AG04449 (cell line): Measurements from ENCODE around the gene FZD1.

Experiments used
- CTCF ChIA-PET: fragments of 350-600 bp; formaldehyde crosslinking; extraction: SDS; loops from one replicate; lab custom pipeline; 2021; ENCODE audit warnings: antibody characterized with exemption; lab: Yijun Ruan, JAX
- POLR2A ChIA-PET: fragments of 400-600, 350-600 bp; formaldehyde crosslinking; extraction: SDS; loops from one replicate; lab custom pipeline; 2020; ENCODE audit warnings: antibody characterized with exemption, inconsistent platforms; lab: Yijun Ruan, JAX
- DNase-seq: peaks from one replicate; pipeline ENCODE4 v3.0.0-alpha.2; 2010; ENCODE audit warnings: low read depth, low spot score
- H3K4me3 ChIP-seq: 2 replicates; pipeline ENCODE4 v1.5.1; 2011; ENCODE audit warnings: low read depth, mild to moderate bottlenecking, control low read depth, low read length
- CTCF ChIP-seq: IDR thresholded peaks from one replicate; pipeline ENCODE4 v1.5.1; 2011; ENCODE audit warnings: mild to moderate bottlenecking, moderate library complexity, low read length, control low read depth, inconsistent platforms; ENCODE audit not compliant: insufficient read depth; ENCODE audit errors: missing control alignments

The FZD1 gene

GRCh38 chr7:91264046-91264923 lies at the start of gene FZD1:
TSS of gene FZD1 (plus strand) at chr7:91264433. CDS start at chr7:91264881, 448 bp downstream.
- peak within 1 kb of the TSS; percentile 75 for H3K4me3 ChIP-seq
- TF ChIP-seq CTCF, result peak; percentile 9
- ChIA-PET CTCF (interaction anchor here (0.6 to 3.6 kb wide), 5 partner anchors 13 to 184 kb away, joined by 3 to 15 read pairs (median 3); no protein-coding TSS in a partner anchor), POLR2A (interaction anchor here (0.6 to 1.2 kb wide), 2 partner anchors 107 to 668 kb away, joined by 3 read pairs; partner anchors contain the start of gene CDK14)
- DNase-seq, result peak; percentile 93

GRCh38 chr7:91226411-91226810 lies 37.8 kb upstream of the FZD1 start:
- H3K4me3 ChIP-seq, result no peak overlapping the region
- ChIA-PET CTCF (no interaction called here), POLR2A (no interaction called here)
- no peak for DNase-seq
- TF ChIP-seq CTCF, result no peak

- POLR2A ChIA-PET, result interaction anchor here (0.7 kb wide), 1 partner anchor 17 kb away, joined by 3 read pairs; no protein-coding TSS in a partner anchor
- no peak for TF ChIP-seq CTCF
- H3K4me3 ChIP-seq, result no peak overlapping the region
- CTCF ChIA-PET, result interaction anchor here (1.3 to 2.3 kb wide), 2 partner anchors 15 to 139 kb away, joined by 3 to 7 read pairs; no protein-coding TSS in a partner anchor
- DNase-seq, result no peak
Measured at GRCh38 chr7:91228327-91228726, 35.9 kb upstream of the FZD1 start.

- ChIA-PET POLR2A (interaction anchor here (1.1 kb wide), 1 partner anchor 46 kb away, joined by 4 read pairs; no protein-coding TSS in a partner anchor), CTCF (interaction anchor here (1.3 to 2.3 kb wide), 2 partner anchors 16 to 139 kb away, joined by 3 to 7 read pairs; no protein-coding TSS in a partner anchor)
- no peak overlapping the region for H3K4me3 ChIP-seq
- TF ChIP-seq CTCF, result no peak
- DNase-seq, result no peak
Measured at GRCh38 chr7:91228927-91229558, 35.2 kb upstream of the FZD1 start.

- CTCF ChIA-PET, result no interaction called here
- TF ChIP-seq CTCF, result no peak
- POLR2A ChIA-PET, result no interaction called here
- DNase-seq, result no peak
- H3K4me3 ChIP-seq, result no peak overlapping the region
Measured at GRCh38 chr7:91230100-91230499, 34.1 kb upstream of the FZD1 start.
